Hematopoietic multipotent progenitor cell (in vitro differentiated cells): Measurements from ENCODE around the gene NPAS3. TPM values are rescaled to one million over a fixed set of nuclear protein-coding genes. Genes with fewer than 3 reads are reported as not detected.

ENCODE experiments used
- DNase-seq, 3 donors: peaks; one replicate each; pipeline ENCODE4 v3.0.0-alpha.2; 2011 to 2015; ENCODE audit warnings: low read depth in 2 of 3, low spot score in 2 of 3
- total RNA-seq: library from RNA; depleted of rRNA; stranded (reverse); fragments of >200 nt; gene quantifications from one replicate; pipeline ENCODE4 v1.2.3, GENCODE V29; 2012

The NPAS3 gene
- total RNA-seq: 0.27 TPM

GRCh38 chr14:32938719-32939253 is at the start of gene NPAS3:
Gene NPAS3, plus strand, starts transcription at chr14:32938879.
- no peak for DNase-seq

DNA sequence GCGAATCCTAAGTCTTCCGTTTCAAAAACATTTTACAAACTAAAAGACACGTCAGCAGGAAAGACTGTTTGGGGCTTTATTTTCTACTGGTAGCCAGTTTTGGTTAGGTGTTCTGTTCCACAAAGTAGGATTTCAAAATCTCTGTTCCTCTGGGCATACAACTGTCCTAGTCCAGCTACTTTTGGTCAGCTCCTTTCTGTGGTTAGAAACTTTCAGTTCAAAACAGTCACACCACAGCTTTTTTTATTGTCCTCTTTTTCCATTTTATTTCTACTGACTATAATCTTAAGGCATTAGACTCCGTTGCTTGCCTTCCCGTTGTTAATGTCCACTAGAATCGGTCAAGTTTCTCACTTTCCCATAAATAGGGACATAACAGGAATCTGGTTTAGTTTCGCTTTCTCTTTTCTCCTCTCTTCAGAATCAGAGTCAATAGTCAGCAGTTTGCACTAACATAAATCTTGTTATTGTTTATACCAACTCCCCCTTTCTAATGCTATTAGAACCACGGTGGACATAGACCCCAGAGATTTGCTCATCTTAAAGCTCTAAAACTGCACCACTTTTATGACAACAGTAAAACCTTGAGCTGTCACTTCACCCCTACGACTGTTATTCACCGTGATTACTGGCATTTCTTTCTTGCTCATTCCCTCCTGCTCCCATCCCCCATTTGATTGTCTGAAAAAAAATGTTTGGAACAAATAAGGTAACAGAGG is 41.5 kb upstream of the NPAS3 start:
- peak in 1 of 3 donors; percentile 17 for DNase-seq

GRCh38 chr14:32897698-32898064 is 41.0 kb upstream of the NPAS3 start:
- no peak for DNase-seq

- no peak for DNase-seq
These were observed 39.8 kb upstream of the NPAS3 start for GRCh38 chr14:32898876-32899275.

DNA sequence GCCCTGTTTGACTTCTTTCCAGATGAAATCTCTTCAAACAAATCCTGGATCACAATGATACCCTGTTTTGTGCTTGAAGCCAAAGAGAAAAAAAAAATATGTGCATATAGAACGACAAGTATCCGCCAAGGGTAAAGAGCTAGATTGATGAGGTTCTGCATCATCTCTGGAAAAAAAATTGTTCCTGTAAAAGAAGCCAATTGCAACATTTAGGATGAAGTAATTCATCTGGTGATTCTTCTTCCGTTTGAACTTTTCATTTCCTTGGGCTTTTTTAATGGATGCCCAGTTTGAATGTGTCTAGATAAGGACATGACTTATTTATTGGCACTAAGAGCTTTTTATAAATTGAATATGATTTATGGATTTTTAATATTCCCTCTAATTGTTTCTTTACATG is 38.1 kb upstream of the NPAS3 start:
- no peak for DNase-seq

GRCh38 chr14:32905013-32905412 is 33.7 kb upstream of the NPAS3 start:
- no peak for DNase-seq

- DNase-seq: no peak
These were observed 32.0 kb upstream of the NPAS3 start for GRCh38 chr14:32906672-32907071.

- DNase-seq: no peak
These were observed 30.2 kb upstream of the NPAS3 start for GRCh38 chr14:32908196-32909084.

GRCh38 chr14:32913725-32914124 is 25.0 kb upstream of the NPAS3 start:
- no peak for DNase-seq

- DNase-seq: no peak
These were observed 24.3 kb upstream of the NPAS3 start for GRCh38 chr14:32914391-32914790.

DNA sequence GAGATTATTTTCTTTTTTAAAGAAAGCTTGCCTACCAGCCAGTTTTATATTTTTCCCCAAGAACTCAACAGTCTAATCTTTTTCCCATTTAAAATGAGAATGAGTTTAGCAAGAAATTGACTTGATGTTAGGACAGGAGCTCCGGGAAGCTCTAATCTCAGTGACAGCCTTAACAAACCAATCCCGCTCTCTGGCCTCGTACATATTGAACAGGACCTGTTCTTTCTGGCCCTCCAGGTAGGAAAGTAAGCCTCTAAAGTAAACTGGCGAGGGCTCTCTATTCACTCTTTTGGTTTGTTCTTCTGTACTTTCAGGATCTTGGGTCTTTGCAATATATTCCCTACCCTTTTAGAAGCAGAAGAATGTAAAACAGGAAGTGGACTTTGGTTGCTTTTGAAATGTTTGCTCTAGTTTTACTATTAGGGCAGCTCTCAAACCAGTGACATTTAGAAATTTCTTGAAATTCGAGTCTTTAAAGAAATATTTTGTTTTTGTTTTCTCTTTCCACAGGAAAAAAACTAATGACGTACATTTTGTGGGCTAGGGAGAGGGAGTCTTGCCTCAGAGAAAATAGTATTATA is 17.9 kb upstream of the NPAS3 start:
- DNase-seq: no peak

GRCh38 chr14:32925439-32925838 is 13.2 kb upstream of the NPAS3 start:
- peak in 1 of 3 donors; percentile 12 for DNase-seq

DNA sequence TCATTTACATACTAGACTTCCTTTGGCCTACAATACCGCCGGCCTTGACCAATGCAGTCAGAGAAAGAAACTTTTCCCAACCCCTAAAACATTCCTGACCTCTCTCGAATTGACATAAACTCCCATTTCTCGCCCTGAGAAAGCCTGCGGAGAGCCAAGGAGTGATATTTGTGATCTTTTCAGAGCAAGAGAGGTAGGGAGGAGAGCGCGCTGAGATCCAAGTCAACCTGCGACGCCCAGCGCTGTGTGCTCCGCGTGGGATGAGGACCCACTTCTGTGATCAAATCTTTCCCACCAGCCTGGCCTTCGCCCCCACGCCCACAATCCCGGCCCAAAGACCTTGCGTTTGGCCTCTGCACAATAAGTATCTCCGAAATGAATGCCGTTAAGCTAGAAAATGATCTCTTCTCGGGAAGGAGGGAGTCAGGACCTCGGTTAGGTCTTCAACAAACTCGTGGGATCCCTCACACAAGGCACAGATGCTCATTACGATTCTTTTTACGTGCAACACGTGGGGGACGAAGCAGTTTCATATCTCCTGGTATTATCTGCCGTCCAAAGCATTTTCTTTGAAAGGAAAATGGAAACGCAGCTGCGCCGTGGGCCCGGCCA is 6.3 kb upstream of the NPAS3 start:
- DNase-seq: peak in 1 of 3 donors; percentile 1

DNA sequence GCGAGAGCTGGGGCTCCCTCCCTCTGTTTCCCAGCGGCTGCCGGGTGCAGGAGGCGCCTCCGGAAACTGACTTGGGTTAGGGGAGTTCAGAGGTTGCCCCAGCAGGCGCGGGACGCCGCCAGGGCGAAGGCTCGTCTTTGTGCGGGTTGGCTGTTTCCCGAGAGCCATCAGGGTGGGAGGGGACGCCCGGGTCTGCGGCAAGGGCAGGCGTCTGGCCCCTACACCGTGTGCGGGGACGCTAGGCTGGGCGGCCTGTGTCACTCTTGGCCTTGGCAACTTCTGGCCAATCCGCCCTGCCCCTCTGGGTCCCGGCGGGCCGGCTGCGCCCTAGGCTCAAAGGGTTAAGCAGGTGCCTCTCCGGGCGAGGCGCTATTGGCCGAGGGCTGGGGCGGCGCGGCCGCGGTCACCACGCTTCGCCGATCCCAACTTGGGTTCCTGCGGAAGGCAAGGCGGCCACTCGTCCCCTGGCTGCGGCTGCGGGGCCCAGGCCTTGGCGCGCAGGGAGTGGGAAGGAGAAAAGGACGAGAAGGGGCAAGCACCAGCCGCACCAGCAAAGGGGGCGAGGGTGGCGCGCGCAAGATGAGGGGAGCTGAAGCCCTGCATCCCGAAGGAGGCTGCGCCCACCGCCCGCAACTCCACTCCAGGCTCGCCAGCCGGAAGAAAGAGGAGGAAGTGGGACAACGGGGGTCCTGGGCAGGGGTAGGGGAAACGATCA is 5.6 kb upstream of the NPAS3 start:
- DNase-seq: no peak

DNA sequence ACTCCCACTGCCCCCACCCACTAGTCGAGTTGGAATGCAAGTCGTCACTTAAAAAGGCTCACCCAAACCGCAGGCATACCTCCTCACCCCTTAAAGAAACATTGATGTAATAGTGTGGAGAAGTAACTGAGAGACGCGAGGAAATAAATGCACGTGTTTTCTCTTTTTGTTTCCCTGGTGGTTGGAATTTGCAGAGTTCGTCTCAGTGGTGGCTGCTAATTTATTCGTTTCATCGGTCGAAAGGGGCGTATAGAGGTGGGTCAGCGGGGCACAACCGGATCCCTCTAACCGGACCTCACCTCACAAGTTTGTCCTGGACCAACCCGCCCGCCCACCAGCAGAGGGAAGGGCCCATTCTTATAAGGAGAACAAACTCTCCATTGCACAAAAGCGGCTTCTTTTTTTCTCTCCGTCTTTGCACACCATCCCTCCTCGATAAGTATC is 5.0 kb upstream of the NPAS3 start:
- DNase-seq: peak in 1 of 3 donors; percentile 48

DNA sequence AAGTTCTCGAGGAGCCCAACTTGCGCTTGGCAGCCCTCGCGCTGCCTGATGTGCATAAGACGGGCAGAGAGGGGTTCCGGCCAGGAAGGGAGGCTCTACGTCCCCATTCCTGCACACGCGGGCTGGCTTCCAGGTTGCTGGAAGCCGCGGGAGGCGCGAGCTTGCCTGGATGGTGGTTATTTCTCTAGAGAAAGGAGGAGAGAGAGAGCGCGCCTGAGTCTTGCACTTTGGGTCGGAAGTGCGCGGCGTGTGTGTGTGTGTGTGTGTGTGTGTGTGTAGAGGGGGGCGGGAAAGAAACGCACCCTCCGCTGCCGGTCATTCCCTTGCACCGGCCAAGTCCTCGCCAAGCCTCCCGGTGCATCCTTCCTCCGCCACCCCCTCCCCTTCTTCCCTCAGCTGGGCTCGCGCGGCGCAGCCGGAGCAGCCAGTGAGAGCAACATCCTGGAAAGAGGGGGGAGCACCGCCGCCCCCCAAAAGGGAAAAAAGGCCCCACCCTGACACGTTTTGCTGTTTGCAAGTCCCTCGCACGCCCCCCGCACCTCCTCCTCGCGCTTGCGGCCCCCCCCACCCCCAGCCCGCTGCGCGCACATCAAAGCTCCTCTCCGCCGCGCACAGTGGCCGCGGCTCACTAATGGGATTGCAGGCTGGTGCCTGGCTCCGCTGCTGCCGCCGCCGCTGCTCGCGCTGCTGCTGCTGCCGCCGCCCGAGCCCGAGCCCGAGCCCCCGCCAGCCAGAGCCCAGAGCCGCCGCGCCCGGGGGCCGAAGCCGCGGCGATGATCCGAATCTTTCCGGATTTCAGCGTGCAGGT is 4.4 kb upstream of the NPAS3 start:
- peak in 1 of 3 donors; percentile 30 for DNase-seq

DNA sequence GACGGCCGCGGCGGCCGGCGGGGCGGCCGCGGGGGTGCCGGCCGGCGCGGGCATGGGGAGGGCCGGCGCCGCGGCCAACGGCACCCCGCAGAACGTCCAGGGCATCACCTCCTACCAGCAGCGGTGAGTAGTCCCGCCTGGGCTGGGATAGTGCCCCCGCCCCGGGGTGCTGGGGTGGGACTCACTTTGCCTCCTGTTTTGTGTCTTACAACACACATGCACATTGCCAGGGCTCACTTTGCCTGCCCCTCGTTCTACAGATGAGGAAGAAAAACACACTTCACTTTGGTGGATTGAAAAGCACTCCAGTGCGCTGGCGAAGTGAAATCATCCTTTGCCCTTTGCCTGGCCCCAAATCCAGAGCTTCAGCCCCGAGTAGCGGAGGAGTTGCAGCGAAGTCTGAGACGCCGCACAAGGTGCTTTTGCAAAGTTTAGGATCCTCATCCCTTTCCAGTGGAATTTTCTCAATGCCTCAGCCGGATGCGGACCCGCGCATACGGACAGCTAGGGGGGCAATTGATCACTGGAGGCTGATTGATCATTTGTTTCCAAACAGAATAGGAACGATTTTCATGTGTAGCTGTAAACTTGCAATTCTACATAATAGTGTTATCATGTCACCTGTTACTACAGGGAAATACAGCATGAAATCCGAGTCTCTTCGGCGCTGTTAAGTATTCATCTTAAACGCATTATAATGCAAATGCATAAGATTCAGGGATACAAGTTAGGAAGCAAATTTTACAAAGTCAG is 3.6 kb upstream of the NPAS3 start:
- DNase-seq: peak in 1 of 3 donors; percentile 44

DNA sequence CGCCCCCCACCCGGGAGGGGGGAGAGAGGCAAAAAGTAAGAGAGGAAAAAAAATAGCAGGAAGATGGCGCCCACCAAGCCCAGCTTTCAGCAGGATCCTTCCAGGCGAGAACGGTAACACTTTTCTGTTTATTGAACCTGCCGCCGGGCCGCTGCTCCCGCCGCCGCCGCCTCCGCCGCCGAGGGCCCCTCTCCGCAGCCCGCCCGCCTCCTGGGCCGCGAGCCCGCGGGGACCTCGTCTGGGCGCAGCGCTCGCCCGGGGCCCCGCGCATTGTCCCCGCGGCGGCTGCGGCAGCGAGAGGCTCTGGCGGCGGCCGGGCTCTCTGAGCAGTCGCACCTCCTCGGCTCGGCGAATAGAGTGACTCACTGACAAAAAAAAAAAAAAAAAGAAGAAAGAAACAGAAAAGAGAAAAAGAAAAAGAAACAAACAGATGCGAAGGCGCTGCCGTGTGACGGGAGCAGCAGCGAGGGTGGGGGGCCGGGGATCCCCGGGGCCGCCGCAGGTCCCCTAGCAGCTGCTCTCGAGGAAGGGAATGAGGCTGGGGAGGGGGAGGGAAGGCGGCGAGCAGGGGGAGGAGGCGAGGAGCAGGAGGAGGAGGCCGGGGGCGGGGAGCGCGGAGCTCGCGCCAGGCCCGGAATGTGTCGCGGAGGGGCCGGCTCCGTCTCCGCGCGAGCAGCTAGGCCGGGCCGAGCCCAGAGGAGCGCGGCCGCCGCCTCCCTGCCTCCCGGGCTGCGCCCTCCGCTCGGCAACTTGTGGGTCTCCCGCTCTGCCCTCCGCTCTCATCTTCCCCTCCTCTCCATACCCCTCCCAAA is 781 bp downstream of the NPAS3 start:
- DNase-seq: peak in 2 of 3 donors; percentile 58 to 66
